Stimulated activated CD8-positive, alpha-beta memory T cell treated with anti-CD3 and anti-CD28 coated beads, Interleukin-12 subunit alpha, Interleukin-12 subunit beta, amount 100 ng/mL, for 1 hour (primary cell): Measurements from ENCODE around the gene HEATR1.

Experiments
- DNase-seq: peaks from one replicate; pipeline ENCODE4 v3.0.0-alpha.2; 2020; ENCODE audit warnings: low read depth

HEATR1 gene

GRCh38 chr1:236541710-236542109 lies 62.6 kb downstream of the HEATR1 start:
- no peak for DNase-seq

- DNase-seq = no peak
Measured at GRCh38 chr1:236540813-236541465, 63.4 kb downstream of the HEATR1 start.

DNA sequence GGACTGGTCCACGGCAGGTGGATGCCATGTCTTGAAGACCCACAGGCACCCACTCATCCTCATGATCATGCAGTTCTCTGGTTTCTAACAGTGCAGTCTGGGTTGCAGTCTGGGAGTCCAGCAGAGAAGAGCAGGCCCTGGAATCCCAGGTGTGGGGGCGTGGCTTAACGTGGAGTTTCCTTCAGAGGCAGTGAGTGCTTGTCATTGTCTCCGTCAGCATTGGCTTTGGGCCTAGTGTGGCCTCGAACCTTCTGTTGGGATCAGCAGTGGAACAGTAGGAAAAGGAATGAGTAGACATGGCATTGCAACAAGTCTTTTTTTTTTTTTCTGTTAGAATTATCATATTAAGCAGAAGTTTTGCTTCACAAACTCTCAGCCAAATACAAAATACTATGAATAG lies 67.8 kb downstream of the HEATR1 start:
- no peak for DNase-seq

GRCh38 chr1:236535662-236536161 lies 68.6 kb downstream of the HEATR1 start:
- no peak for DNase-seq

DNA sequence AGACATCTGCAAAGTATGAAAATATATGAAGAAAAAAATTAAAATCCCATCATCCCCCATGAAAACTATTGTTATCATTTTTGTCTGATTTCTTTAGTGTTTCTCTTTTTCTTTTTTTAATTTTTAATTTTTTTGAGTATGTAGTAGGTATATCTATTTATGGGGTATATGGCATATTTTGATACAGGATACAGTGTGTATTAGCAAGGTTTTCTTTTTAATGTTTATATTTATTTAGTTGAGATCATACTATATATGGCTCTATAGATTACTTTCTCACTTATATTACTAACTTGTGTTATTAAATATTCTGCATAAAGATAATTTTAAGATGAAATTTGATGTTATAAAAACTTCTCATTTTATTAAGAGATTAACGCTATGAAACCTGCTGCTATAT lies 69.1 kb downstream of the HEATR1 start:
- no peak for DNase-seq

DNA sequence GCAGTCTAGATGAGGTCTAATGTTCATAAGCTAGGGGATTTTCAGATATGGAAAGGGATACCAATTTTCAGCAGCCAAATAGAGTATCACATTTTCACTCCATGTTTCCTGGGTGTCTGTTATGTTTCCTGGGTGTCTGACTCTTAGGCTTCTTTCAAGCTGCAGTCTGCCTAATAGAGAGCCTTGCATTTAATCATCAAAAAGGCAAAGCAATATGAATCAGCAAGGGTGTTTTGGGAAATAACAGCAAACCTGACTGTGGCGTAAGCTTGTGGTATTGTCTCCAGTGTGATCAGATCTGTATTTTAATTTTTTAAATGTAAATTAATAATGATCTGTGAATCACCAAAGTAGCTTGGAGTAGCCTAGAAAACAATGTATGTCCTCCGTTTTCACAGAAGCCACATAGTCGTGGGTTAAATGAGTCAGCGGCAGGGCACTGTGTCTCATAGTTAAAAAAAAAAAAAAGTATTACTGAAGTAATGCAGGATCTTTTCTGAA lies 70.1 kb downstream of the HEATR1 start:
- DNase-seq = peak; percentile 13

- DNase-seq = no peak
Measured at GRCh38 chr1:236532850-236533249, 71.5 kb downstream of the HEATR1 start.

DNA sequence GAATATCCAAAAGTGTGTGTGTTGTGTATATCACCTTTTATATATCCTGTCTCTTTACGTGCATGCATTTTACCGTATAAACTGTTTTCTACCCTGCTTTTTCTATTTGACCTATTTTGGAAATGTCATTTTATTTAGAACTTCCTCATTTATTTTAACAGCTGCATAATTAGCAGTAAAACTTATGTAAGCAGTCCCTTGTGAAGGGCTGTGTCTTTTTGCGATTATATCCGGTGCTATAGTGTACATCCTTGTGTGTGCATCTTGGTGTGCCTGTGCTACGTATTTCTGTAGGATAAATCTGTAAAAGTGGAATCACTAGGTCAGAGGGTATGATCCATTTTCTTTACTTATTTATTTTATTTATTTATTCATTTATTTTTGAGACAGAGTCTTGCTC lies 73.4 kb downstream of the HEATR1 start:
- DNase-seq = no peak

DNA sequence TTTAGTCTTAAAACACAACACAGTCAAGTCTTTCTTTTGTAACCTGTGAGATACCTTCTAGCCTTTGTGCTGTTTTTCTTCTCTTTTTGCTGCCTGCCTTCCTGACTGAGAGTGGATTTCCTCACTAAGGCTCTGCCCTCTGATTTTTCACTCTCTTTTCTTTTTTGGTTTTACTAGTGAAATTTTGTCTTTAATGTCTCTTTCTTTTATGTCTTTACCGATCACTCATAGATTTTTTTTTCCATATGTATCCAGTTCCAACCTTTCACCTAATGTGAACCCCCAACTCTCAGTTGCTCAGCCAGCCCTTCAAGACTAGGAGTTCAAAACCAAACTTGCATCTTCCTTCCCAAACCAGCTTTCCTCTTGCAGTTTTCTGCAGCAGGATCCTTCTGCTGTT lies 74.0 kb downstream of the HEATR1 start:
- DNase-seq = no peak

GRCh38 chr1:236526079-236526478 lies 78.2 kb downstream of the HEATR1 start:
- no peak for DNase-seq

- DNase-seq = no peak
Measured at GRCh38 chr1:236524895-236525184, 79.5 kb downstream of the HEATR1 start.

DNA sequence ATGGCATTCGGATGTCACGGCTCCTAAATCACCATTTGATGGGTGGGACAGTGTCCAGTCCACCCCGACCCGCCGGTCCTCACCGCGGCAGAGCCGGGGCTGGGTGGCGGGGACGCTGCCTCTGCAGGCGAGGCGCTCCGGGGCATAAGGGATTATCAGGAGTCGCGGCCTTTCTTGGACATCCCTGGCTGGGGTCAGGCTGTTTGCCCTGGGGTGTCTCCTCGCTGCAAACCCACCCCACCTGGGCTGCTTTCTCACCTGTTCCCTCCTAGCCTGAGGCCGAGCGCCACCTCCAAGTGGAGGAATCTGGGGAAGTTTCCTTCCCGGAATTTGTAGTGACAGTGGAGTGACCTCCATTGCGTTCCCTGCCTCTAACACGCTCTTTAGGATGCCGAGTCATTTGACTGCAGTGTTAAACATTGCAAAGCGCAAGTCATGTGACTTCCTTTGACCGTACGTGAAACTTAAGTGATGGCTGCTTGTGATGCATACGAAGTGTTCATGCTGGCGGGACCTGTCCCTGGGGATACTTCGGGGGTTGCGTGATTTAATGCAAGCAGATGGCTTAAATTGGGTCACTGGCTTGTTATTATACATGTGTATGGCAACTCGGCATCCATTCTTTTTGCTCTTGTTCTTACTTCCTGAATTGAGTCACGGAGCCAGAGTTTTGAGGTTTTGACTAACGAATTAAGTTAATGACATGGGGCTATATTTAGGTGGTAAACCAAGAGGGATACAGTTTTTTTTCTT lies 80.0 kb downstream of the HEATR1 start:
- DNase-seq = peak; percentile 45

DNA sequence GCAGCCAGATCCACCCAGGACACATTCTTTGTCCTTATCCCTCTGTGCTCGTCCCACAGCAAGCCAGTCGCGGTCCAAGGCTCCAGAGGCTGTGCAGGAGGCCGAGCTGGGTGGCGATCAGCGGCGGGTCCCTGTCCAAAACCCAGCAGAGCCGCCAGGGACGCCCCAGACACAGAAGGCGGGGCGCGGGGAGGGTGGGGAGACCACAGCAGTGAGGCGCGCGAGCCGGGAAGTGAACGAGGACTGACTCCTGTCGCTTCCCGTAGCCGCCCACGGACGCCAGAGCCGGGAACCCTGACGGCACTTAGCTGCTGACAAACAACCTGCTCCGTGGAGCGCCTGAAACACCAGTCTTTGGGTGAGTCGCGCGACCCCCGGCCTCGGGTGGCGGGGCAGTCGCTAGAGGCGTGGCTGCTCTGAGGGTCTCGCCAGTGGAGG lies 80.6 kb downstream of the HEATR1 start, which contains the start of gene LGALS8:
Gene LGALS8, plus strand, starts transcription at position 279 of the 438 bp plus-strand sequence. CDS start 2,089 bp downstream, outside the sequence.
- peak; percentile 80 for DNase-seq

DNA sequence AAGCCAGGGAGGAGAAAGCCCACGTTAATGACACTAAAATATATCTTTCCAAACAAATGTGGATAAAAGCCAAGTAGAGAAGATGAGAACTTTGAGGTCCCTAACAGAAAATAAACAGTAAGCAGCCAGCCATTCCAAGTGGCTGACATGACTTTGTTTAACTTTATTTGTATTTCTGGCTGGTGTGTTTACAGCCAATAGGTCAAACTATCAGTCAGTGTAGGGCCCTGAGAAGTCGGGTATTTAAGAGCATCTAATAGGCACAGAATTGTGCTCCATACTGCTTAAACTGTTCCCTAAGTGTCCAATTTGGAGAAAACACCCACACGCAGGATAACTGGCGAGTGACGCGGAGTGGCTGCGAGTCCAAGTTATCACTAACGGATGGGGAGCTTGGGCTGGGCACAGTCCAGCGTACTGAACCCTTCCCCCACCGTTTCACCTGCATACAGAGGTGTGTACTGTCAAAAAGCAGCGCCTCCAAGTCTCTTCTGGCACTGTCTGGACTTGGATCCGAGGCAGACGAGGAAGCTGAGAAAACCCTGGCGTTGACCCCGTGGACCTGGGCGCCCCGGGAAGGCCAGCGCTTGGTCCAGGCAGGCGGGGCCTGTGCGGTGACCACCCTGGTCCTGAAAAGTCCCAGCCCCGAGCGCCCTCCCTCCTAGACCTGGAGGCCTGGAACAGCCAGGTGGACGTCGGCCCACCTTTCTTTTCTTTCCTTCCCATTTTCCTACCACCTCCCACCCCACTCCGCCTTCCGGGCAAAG lies 81.2 kb downstream of the HEATR1 start:
- DNase-seq = no peak

DNA sequence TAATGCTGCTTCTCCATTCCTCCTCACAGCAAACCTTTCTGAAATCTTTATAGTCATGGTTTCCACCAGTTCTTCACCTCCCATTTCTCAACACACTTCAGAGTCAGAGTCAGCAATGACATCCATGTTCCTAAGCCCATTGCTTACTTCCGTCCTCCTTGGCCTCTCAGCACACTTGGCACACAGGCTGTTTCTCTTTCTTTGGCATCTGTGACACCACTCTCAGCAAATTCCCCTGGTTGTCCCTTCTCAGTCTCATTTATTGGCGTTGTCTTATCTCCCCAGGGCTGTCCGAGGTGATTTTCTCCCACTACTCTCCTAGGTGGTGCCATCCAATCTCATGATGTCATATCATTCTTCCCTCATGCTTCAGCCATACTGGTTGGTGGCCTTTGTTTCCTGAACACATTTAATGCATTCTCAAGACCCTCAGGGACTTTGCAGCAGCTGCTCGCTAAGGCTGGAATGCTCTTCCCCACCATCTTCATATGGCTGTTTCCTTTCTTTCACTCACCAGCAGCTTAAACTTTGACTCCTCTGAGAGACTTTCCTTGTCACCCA lies 83.8 kb downstream of the HEATR1 start:
- DNase-seq = no peak

- no peak for DNase-seq
Measured at GRCh38 chr1:236518322-236518721, 86.0 kb downstream of the HEATR1 start.

- DNase-seq = peak; percentile 20
Measured at GRCh38 chr1:236516929-236517704, 87.2 kb downstream of the HEATR1 start.

DNA sequence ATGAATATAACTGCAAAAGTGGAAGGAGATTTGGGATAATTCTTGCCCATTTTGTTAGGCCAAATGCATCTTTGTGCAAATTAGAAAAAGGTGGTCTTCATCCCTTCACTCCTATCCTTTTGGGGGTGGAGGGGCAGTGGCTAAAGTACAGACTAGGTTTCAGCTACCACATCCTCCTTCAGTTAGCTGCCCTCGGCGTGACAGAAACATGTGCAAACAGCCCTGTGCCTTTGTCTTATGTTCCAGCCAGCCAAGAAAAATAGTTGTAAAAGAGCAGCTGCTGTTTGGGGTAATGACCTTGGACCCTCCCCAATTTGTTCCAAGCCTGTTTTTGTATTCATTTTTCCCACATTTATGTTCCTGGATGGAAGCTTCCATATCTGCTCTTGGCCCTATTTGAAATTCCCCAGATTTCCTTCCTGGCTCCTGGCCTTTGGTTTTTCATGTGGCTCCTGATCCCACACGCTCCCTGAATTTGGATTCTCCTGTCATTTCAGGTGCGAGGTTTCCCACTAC lies 88.8 kb downstream of the HEATR1 start:
- no peak for DNase-seq

DNA sequence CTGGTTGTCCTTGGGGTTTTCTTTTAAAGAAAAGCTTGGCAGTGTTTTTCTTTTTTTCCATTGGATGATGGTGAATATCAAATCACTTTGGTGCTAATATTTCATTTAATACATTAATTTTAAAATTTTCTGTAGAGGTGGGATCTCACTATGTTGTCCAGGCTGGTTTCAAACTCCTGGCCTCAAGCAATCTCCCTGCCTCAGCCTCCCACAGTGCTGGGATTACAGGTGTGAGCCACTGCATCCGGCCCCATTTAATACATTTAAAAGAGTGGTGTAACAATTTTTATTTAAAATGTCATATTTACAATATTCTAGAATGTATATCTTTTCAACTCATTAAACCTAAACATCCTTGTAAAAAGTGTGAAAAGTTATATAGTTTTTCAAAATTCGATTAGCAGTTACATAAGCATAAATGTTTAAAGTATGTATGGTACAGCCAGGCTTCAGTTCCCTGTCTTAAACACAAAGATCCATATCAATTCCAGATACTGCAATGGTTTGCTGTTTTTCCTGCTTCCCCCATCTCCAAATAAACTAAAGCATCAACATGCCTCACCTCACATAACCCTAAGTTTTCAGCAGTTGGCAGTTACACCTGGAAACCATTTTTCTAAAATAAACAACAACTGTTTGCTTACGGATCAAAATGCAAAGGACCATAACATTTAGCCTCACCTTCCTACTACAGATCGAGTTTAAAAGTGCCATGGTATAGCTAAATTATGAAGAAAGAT lies 89.4 kb downstream of the HEATR1 start:
- no peak for DNase-seq

GRCh38 chr1:236511735-236512418 lies 92.4 kb downstream of the HEATR1 start:
- DNase-seq = no peak
